ENCODE data around the gene PPARGC1A.

PPARGC1A gene

DNA sequence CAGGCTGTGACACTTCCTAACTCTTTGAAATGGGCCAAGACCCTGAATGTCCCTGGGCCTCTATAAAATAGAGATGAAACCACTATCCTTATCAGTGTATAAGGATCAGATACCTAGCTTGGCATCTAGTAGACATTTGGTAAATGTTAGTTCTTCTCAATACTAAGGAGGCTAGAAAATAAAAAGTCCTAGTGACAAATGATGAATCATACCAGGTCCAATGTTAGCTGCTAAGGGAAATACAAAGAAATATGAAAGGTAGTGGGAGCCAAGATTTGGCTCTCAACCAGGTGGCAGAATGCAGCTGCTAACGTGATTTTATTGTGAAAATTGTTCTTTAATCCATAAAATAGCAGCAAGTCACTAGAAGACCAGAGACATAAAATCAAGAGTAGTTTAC, 19.8 kb upstream of the PPARGC1A start:
- DNase-seq = no peak

DNA sequence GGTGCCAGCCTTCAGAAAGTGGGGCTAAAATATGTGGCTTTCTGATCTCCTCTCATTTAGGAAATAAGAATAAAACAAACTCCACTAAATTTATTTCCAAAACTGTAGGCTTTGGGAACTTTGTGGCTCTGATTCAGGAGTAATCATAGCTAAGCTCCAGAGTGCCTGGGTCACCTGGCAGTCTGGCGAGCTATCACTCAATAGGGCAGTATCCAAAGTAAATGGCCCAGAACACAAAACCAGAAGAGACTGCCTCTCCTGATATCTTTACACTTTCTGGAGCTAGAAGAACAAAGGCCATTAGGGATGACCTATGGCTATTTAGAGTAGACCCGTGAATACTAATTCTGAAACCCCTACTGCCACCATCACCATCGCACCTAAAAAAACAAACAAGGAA, 17.0 kb upstream of the PPARGC1A start:
- DNase-seq = no peak

DNA sequence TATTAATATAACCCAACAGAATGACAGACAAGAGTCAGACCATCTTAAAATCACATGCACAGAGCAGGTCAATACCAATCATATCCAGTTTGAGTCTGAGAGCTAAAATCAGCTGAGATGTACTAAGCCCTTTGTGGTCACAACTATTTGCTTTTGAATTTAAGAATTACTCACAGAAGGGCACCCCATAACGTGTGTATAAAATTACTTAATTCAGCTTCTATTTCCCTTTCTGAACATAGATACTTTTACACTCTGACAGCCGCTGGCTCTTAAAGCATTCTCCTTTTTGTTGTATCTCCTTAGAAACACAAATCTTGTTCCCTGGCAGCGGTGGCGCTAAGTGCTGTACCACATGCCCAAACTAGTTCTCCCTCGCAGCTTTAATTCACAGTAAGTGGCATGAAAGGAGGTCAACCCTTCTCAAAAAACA, 14.8 kb upstream of the PPARGC1A start:
- DNase-seq = no peak

DNA sequence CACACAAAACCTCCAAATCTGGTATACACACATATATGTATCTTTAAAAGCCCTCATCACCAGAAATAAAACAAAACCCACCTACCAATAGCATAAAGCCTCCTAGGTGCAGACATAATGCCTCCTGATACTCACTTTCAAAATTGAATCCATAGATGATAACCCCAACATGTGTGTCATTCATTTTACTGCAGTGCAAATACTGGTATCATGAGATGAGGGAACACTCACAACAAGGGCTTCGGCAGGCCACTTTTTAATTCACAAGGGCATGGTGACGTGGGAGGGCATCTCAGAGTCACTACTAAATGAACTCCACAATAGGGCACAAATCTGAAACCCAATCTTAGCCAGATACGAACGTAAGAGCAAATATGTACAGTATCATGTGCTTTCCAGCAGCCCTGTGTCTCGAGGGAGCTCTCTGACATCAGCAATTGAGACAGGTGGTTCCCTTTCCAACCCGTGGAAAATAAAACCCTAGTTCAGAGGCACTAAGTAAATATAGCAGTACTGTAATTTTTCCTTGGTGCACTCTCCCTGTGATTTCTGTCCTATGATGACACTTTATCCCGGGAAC, 14.1 kb upstream of the PPARGC1A start:
- no peak for DNase-seq

DNA sequence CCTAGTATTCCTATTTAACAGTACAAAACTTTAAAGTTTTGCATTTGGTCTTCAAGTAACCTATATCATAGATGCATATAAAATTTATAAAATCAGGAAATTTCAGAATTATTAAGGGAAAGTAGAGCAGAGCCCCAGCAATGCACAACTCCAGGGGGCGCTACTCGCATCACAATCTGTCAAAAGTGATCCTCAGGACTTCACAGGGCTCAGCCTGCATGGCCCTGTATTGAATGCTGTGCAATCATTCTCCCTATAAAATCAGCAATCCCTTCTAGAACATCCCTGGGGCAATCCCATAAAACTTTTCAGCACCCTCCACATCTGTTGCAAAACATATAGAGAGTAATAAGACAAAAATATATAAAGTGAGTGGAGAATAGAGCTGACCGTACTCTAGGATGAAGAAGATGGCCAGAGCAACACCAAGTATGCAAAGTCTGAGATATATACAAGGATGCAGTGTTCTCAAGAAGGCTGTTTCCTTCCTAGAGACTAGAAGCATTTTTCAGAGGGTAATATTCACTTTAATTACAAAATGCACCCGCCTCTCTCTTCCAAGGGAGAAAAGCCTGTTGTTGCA, 12.5 kb upstream of the PPARGC1A start:
- no peak for DNase-seq

DNA sequence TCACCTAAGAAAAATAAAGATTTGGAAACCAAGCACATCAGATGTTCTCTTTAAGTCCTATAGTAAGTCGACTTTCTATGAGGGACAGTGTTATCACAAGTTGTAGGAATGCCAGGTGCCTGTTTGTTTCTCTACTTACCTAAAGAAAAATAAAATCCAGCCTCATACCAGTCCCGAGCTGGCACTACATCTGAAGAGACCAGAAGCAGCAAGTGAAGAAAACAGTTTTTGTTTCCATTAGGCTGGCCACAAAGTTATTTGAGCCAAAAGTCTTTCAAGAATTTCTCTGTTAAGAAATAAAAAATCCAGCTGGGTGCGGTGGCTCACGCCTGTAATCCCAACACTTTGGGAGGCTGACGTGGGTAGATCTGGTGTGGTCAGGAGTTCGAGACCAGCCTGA, 10.8 kb upstream of the PPARGC1A start:
- no peak for DNase-seq

DNA sequence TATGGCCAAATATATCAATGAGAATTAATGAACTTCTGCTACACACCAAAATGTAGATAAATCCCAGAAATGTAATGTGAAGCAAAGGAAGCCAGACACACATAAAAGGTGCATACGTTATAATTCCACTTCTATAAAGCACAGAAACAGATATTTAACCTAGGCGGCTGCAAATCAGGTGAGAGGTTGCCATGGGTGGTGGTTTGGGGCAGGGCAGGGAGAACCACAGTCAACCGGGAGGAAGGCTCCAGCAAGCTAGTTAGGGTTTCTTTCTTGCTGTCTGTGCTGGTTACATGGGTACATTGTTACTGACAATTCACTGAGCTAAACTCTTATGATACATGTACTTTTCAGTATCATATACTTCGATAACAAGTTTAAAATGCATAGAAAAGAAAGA, 9.7 kb upstream of the PPARGC1A start:
- DNase-seq = no peak

DNA sequence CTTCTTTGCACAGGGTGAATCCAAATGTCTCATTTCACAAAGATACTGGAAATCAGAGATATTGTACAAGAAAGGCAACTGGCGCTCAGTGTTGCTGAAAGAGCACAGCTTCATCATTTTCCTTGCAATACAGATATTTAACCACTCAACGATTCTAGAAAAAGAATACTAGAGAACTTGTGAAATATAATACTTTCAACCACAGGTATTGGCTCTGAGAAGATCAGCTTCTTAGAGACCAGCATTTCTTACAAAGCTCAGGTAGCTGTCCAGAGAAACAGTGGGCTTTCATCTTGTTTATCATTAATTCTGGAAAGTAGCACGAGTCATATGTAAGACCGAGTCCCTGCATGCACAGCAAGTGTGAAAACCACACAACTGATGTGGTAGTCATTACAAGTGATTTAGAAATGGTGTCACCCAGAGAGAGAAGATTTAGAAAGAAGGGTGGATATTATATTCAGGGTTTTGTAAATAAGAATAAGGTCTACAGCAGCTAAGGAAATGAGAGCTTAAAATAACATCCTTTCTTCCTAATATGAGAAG, 7.8 kb upstream of the PPARGC1A start:
- no peak for DNase-seq

DNA sequence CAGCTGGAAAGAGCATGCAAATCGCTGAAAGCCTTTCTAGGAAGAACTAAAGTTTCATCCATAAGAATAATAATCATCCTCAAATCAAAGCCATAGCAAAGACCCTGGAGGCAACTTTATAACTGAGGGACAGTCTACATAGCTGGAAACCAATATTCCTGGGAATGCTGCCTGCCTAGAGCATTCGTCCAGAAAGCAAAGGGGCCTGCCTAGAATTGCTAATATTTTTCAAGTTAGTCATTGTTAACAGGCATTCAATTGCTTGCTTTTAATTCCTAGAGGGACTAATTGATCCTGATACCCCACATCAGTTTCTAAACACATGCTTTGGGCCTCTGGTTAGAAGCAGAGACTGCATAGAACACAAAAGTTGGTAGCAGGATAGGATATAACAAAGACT, 4.2 kb upstream of the PPARGC1A start:
- DNase-seq = no peak

DNA sequence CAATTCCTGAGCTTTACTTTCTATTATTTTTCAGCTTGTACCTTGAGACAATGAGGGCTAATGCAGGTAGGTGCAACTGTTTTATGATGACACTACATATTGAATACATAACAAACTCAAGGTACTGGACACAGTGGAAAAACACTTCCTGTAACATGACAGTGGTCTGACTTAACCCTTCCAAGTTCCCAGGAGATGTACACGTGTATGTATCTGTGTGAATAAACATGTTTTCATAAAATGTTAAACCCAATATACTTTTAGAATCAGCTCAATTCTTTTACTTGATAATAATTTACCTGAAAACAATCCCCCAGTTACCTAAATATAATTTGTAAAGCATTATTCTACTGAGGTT, 1.2 kb upstream of the PPARGC1A start:
- no peak for DNase-seq

DNA sequence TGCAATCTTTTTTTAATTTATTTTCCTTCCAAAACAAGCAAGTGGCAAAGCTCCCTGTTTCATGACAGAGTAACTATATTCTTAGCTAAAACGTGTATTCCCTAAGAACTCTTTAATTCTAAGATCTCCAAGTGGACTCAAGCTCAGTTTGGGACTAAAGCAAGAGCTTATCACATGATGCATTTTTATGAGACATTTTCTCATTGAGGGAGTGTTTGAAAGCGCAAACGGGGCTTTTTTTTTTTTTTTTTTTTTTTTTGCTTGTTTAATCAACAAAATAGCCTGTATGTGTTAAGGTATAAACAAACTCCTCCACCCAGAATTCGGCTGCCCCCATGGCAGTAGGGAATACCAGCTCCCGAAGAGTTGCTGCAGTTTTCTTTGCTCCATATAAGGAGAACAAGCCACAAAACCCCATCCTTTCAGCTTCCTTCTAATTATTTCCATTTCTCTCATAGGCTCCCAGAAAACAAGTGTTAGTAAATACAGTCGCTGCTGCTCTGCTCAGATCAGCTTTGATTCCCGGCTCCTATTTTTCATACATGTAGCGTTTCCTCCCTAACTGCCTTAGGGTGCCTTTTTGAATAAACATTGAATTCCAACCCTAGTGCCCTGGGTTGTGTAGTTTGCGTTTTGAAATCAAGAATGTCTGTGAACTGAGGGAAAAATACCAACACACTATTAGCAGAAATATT, 669 bp upstream of the PPARGC1A start:
- DNase-seq = no peak

DNA sequence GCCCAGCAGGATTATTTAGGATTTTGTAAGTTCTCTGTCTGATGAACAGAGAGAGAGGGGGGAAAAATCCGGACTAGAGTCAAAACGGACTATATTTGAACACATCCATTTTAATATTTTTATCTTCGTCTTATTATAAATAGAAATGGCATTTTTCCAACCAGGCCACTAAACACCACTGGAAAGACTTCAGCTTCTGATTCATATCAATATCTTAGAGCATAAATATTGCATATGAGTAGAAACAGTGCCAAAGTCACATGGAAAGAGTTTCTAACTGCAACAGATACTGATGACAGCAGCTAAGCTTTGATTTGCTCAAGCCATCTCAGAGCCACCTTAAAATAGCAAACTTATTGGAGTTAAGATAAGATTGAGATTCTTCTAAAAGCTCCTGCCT, 456 bp downstream of the PPARGC1A start:
- DNase-seq = no peak

DNA sequence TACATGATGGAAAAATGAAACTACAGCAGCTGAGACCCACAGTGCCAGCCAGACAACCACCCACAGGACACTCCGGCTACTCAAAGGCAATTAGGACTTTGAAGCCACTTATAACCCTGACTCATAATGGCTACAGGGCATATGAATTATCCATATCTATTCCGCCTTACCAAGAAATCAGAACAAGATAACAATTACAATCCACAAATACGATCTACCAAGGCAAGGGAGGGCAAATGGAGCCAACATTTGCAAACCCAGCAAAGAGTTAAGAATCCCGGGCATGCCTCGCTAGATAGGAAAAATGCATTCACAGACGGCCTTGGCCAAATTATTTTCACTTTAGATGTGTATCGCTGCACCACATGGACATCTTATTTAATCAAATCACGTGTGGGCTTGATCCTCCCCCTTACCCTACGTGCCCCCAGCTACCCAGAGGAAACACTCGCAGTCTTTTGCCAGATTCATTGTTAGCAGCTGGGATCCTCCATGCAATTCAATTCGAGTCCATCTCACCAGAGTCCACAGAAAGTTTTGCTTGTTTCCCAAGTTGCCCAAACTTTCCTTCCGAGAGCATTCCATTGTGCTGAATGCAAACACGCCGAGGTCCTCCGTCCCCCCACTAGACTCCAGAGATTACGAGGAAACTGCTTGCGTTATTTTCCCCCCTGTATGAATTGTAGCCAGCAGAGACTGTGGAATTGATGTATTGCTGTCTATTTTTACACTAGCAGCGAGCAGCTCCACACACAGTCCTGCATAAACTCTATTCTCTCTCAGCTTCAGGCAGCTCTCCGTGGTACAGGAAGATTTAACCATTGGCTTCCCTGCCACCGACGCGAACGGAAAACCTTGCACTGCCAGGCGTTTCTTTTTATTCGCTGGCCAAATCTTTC, 1.2 kb downstream of the PPARGC1A start:
- DNase-seq = no peak

DNA sequence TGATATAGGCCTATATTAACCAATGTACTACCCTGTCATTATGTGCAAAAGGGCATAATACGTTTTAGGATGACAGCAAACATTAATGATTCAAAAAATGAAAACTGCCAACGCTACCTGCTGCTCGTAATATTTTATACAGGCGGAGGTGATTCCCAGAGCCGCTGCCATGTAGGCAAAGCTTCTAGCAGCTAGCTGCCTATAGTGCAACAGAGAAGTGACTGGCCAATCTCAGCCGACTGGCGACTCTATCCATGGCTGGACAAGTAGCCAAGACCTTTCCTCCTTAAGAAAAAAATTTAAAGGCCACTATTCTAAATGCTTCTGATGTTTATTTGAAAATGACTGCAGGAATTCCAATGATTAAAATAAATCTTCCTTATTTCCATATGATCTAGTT, 1.9 kb downstream of the PPARGC1A start:
- no peak for DNase-seq

DNA sequence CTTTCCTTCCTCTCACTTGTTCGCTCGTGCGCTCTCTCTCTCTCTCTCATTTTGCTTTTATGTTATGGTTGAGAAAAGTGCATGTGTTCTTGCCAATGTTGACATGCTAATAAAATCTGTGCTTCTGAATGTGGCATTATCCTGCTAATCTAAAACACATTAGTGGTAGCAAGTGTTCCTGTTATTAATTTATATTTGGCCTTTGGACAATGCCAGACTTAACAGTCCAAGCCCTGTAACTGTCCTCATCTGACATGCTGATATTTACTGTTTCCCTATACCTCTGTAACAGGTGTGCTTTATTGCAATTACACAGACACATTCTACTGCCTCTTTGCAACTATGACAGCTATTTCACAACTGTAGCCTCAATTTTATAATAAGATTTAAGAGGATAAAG, 2.7 kb downstream of the PPARGC1A start:
- no peak for DNase-seq

DNA sequence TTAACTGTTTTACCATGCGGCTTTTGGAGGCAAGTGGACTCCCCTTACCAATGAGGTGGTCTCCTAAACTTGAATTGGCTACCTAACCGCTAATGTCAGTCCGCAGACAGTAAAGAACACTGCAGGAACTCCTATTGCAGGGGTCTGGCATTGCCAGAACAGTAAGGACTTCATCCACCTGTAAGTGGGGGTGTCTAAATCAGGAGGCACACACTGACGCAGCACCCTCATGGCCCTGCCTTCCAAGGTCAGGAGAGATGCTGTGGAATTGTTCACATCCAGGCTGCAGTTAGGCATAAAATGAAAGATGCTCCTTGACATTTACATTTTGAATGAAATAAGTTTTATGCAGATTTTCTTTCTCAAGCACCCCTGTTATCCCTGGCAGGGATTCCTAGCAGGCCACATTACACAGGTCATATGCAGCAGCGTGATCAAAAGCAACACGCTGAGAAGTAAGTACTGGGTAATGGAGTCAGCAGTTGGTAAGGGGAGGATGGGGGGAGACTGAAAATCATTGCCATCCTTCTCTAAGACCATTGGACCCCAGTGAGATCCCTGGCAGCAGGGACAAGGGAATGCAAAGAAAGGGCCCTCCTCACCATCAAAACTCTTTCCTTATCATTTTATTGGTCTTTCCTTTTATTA, 3.8 kb downstream of the PPARGC1A start:
- DNase-seq = no peak

DNA sequence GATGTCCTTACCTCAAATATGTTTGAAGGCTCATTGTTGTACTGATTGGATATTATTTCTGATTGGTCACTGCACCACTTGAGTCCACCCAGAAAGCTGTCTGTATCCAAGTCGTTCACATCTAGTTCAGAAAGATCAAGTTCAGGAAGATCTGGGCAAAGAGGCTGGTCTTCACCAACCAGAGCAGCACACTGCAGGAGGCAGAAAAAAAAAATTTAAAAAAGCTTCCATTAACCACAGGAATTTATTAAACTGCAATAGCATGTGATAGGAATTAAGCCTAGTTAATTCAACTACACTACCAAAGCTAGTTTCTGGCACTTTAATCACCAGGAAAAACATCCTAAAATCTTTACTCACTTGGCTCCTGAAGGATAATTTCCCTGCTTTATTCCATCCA, 5.1 kb downstream of the PPARGC1A start:
- no peak for DNase-seq

DNA sequence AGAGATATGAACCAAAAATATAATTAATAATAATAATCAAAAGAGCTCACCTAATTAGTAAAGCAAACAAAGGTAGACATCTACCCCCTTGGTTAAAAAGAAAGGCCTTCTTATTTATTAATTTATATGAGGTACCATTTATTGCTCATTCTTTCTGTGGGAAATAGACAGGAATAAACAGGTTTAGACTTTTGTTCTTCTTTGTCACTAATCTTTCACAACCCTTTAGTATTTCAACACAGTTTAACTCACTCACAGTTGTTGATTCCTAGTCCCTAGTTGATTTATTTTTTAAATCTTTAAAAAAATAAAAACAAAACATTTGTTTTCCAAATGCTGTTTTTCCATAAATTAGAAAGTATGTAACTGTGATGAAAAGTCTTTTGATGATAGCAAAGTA, 5.6 kb downstream of the PPARGC1A start:
- no peak for DNase-seq

DNA sequence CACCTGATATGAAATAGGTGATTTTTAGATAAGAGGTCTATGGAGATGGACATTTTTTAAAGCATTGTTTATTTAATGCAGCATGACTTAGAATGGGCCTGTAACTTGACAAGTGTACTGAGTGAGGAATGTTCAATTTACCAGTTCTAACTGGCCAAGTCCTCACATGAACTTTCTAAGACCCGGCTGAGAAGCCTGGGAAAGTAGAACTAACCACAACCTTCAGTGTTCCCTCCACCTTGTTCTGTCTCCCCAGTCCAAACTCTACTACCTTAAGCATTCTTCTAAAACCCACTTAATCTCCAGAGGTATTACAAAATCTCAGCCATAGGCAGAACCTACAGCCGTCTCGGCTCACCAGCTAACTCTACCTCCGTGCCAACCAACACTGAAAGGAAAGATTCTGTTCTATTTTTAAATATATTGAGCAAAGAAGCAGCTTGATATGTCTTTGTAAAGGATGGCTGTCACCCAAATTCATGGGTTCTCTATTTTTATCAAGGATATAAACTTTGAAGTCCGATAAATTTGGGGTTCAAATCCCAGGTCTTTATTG, 6.8 kb downstream of the PPARGC1A start:
- DNase-seq = no peak

DNA sequence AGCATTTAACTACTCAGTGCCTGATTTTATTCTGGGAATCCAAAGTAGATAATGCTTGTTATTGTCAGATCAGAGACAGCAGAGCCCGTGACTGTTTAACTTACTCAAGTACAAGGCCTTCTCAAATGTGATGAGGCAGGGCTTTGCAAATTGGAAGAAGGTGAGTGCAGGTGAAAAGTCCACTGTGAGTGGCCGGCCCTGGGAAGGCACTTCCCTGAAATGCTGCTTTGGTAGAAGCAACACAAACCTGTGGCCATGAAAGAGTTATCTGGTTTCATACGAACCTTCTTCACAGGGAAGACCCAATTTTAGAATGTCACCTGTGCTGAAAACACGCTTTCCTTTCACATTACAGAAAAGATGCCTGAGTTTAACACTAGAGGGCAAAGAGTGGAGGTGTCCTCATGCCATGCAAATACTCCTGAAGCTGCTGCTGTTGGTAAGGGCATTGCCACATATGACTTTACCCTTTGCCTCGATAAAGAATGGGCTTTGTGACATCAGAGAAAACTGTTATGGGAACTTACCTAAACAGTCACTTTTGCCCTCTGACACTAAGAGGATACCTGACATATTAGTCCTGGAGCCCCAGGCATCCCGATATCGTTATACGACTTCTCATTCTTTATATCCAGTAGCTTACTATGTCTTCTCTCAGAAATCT, 8.0 kb downstream of the PPARGC1A start:
- DNase-seq = no peak

DNA sequence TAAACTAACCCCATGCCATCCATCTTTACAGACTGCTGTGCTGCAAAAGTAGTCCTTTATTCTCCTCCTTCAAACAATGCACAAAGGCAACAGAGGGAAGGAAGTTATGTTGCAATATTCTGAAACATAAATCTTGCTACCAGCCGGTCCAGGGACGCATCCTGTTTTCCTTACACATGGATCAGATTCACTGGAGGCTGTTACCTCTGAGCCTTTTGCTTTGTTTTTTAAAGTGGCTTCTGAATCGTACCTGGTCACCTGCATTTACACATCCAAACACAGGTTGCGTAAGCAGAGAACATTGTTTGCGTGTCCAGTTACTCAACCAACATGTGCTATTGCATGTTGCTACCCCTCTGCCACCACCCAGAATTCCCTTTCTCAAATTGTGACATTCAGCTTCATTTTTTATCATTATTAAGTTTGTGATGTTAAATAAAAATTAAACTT, 8.8 kb downstream of the PPARGC1A start:
- DNase-seq = no peak
